ENCODE measurements around the gene TMEM178B. TPM values are rescaled to one million over a fixed set of nuclear protein-coding genes. Genes with fewer than 3 reads are reported as not detected.

Gene TMEM178B
- total RNA-seq, 1 experiment from 2014 or later, result 0.11 TPM

- TF ChIP-seq CTCF (IDR thresholded peaks at IDR 0.05; ENCODE audit: insufficient read depth in 1 of 2, low read depth in 1 of 2, low read length in 1 of 2, severe bottlenecking in 1 of 2, unreplicated experiment in 1 of 2), result no peak
- no peak overlapping the region for H3K27ac Mint-ChIP-seq (ENCODE audit: unreplicated experiment)
- H3K36me3 Mint-ChIP-seq (ENCODE audit: insufficient read depth, unreplicated experiment), result no peaks in the 10 kb centered on the region
- intact Hi-C loops (cut with micrococcal nuclease; ENCODE audit: unreplicated experiment), result no loop called here
- no peaks in the 10 kb centered on the region for H3K4me1 ChIP-seq
- BruUV-seq (replicated peaks), result no TSS peak
- ChIA-PET POLR2A (interaction anchor here (0.6 kb wide), 1 partner anchor 26 kb away, joined by 4 read pairs; no protein-coding TSS in a partner anchor), CTCF (no interaction called here)
- no peak overlapping the region for H3K4me3 ChIP-seq (ENCODE audit: low read depth, low read length)
- no peak for DNase-seq
- no peaks in the 10 kb centered on the region for H3K9me3 ChIP-seq
- no peaks in the 10 kb centered on the region for H3K4me1 Mint-ChIP-seq (ENCODE audit: low read depth, unreplicated experiment)
- H3K36me3 ChIP-seq (ENCODE audit: control insufficient read depth, insufficient read depth, low read length), result no peaks in the 10 kb centered on the region
- H3K27me3 ChIP-seq (replicated peaks; ENCODE audit: control insufficient read depth, insufficient read depth, low read length), result no peaks in the 10 kb centered on the region
- H3K4me3 Mint-ChIP-seq (ENCODE audit: unreplicated experiment), result no peak overlapping the region
- no peaks in the 10 kb centered on the region for H3K9me3 Mint-ChIP-seq (ENCODE audit: unreplicated experiment)
- peaks cover 14% of the 10 kb centered on the region for H3K27me3 Mint-ChIP-seq (ENCODE audit: insufficient read depth, unreplicated experiment)
Observed at GRCh38 chr7:141290973-141291372, 217.1 kb downstream of the TMEM178B start.

GRCh38 chr7:141291541-141291940 is 217.7 kb downstream of the TMEM178B start:
- H3K4me1 ChIP-seq, result no peaks in the 10 kb centered on the region
- no peak overlapping the region for H3K4me3 ChIP-seq (ENCODE audit: low read depth, low read length)
- no peaks in the 10 kb centered on the region for H3K27me3 ChIP-seq (replicated peaks; ENCODE audit: control insufficient read depth, insufficient read depth, low read length)
- ChIA-PET CTCF (no interaction called here), POLR2A (interaction anchor here (0.6 kb wide), 1 partner anchor 27 kb away, joined by 4 read pairs; no protein-coding TSS in a partner anchor)
- H3K27ac Mint-ChIP-seq (ENCODE audit: unreplicated experiment), result no peak overlapping the region
- no peaks in the 10 kb centered on the region for H3K9me3 ChIP-seq
- H3K9me3 Mint-ChIP-seq (ENCODE audit: unreplicated experiment), result no peaks in the 10 kb centered on the region
- H3K4me3 Mint-ChIP-seq (ENCODE audit: unreplicated experiment), result no peak overlapping the region
- no peaks in the 10 kb centered on the region for H3K36me3 Mint-ChIP-seq (ENCODE audit: insufficient read depth, unreplicated experiment)
- BruUV-seq (replicated peaks), result no TSS peak
- peaks cover 14% of the 10 kb centered on the region for H3K27me3 Mint-ChIP-seq (ENCODE audit: insufficient read depth, unreplicated experiment)
- no peaks in the 10 kb centered on the region for H3K4me1 Mint-ChIP-seq (ENCODE audit: low read depth, unreplicated experiment)
- TF ChIP-seq CTCF (IDR thresholded peaks at IDR 0.05; ENCODE audit: insufficient read depth in 1 of 2, low read depth in 1 of 2, low read length in 1 of 2, severe bottlenecking in 1 of 2, unreplicated experiment in 1 of 2), result no peak
- DNase-seq, result no peak
- intact Hi-C loops (cut with micrococcal nuclease; ENCODE audit: unreplicated experiment), result no loop called here
- no peaks in the 10 kb centered on the region for H3K36me3 ChIP-seq (ENCODE audit: control insufficient read depth, insufficient read depth, low read length)

DNA sequence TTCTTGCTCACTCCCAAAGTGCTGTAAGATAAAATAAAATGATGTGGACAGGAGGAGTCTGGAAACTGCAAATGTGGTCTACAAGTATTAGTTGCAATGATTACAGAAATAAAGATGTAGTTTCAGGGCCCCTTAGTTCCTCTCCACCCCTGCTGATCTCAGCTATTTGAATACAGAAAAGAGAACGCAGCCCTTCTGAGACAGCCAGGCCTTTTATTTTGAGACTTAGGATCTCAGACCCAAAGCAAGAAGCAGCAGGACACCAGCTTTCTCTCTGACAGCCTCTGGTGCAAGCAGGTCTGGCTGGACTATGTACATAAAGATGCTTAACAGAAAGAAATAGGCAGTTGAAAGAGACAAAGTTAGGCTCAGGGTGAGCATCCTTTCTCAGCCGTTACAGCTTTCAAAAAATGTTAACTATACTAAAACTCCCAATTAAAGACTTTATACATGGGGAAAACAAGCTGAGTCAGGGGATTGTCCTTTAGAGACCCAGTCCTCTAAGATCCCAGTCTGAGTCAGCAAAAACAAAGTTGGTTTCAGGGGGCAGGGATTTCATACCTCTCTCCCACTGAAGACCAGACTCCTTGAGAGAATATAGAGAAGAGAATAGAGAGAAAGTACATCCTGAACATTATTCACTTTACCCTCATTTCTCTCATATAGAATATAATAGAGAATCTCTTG is 220.4 kb downstream of the TMEM178B start:
- Histone ChIP-seq H3K4me3 (ENCODE audit: low read depth, low read length) (no peak overlapping the region), H3K27me3 (replicated peaks; ENCODE audit: control insufficient read depth, insufficient read depth, low read length) (no peaks in the 10 kb centered on the region), H3K4me1 (peaks cover 6% of the 10 kb centered on the region), H3K9me3 (no peaks in the 10 kb centered on the region), H3K36me3 (ENCODE audit: control insufficient read depth, insufficient read depth, low read length) (no peaks in the 10 kb centered on the region)
- BruUV-seq (replicated peaks), result no TSS peak
- CTCF ChIA-PET, result no interaction called here
- Mint-ChIP-seq H3K27me3 (ENCODE audit: insufficient read depth, unreplicated experiment) (peaks cover 8% of the 10 kb centered on the region), H3K4me1 (ENCODE audit: low read depth, unreplicated experiment) (peaks cover 8% of the 10 kb centered on the region), H3K9me3 (ENCODE audit: unreplicated experiment) (peaks cover 10% of the 10 kb centered on the region), H3K36me3 (ENCODE audit: insufficient read depth, unreplicated experiment) (no peaks in the 10 kb centered on the region), H3K4me3 (ENCODE audit: unreplicated experiment) (no peak overlapping the region), H3K27ac (ENCODE audit: unreplicated experiment) (no peak overlapping the region)
- DNase-seq, result no peak
- intact Hi-C loops (cut with micrococcal nuclease; ENCODE audit: unreplicated experiment), result no loop called here
- POLR2A ChIA-PET, result no interaction called here
- no peak for TF ChIP-seq CTCF (IDR thresholded peaks at IDR 0.05; ENCODE audit: insufficient read depth in 1 of 2, low read depth in 1 of 2, low read length in 1 of 2, severe bottlenecking in 1 of 2, unreplicated experiment in 1 of 2)

Measured in Caco-2 (cell line).